ENCODE results near the gene PRAC2. TPM values are rescaled to one million over a fixed set of nuclear protein-coding genes. Genes with fewer than 3 reads are reported as not detected.

PRAC2 gene
- polyA plus RNA-seq, 1 of the 3 experiments (the other 2 are of a cell fraction), result not detected

DNA sequence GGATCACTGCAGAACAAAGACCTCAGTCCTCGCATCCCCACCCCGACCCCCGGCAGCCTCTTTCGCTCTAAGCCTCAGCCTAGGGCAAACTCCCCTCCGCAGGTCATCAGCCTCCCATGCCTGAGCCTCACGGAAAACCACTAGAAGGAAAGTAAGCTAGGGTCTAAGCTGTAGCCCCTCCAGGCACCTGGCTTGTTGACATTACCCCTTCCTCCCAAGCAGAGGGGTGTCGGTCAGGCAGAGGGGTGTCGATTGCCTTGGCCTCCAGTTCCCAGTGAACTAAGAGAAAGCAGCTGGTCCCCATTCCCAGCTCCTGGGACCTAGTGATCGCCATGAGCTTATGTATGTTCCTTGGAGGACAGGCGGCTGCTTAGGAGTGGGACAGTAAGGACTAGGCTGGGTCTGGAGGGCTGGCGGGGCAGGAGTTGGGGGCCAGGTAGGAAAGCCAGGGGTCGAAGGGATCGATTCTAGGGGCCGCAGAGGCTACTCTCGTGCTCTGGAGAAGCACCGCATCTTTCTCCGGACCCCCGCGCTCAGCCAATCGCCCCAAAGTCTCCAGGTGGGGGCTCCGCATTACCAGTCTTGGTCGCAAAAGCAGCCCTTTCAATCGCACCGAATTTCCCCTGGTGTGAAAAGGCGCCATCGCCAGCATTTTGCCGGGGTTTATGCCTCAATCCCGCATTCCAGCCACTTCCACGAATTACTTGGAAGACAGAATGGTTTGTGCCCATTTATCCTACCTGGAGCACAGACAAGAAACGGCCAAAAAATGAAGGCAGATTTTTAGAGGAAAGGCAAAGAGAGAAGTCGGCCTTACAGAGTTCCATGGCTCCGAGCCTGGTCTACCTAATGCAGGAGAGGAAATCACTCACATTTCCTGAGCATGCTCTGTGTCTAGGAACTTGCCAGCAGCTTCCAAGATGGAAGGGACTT, 26.9 kb downstream of the PRAC2 start:
- H3K9me2 ChIP-seq, result no peaks in the 10 kb centered on the region
- H3K27me3 ChIP-seq (ENCODE audit: insufficient read depth), result peaks cover 100% of the 10 kb centered on the region
- H3K79me2 ChIP-seq (ENCODE audit: insufficient read depth), result no peaks in the 10 kb centered on the region
- TF ChIP-seq RXRA (IDR thresholded peaks at IDR 0.05; ENCODE audit: borderline replicate concordance, low read depth) (no peak), EZH2phosphoT487 (IDR thresholded peaks at IDR 0.05; ENCODE audit: borderline replicate concordance, low read depth) (peak; percentile 97), TEAD4 (IDR thresholded peaks at IDR 0.05; ENCODE audit: borderline replicate concordance, insufficient read depth) (no peak)
- TF ChIP-seq, protein P1, sequence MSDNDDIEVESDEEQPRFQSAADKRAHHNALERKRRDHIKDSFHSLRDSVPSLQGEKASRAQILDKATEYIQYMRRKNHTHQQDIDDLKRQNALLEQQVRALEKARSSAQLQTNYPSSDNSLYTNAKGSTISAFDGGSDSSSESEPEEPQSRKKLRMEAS (IDR thresholded peaks at IDR 0.05; ENCODE audit: low read depth), result no peak
- 14% methylated on average over 32 of the region's 32 CpGs for WGBS (ENCODE audit: low lambda C conversion rate)
- H4K20me1 ChIP-seq (ENCODE audit: insufficient read depth), result no peaks in the 10 kb centered on the region
- no peak overlapping the region for H3K27ac ChIP-seq (ENCODE audit: low read depth in 2 of 2, low read length in 1 of 2)
- no peak overlapping the region for H2AFZ ChIP-seq (ENCODE audit: low read depth)
- ChIA-PET POLR2A (no interaction called here), CTCF (interaction anchor here (1.3 to 5.3 kb wide), 9 partner anchors 17 to 286 kb away, joined by 3 to 29 read pairs (median 6); no protein-coding TSS in a partner anchor)
- H3K9ac ChIP-seq, result no peak overlapping the region
- H3K4me1 ChIP-seq (ENCODE audit: control insufficient read depth in 1 of 2, insufficient read depth in 2 of 2, low read depth in 1 of 2, low read length in 1 of 2), result no peaks in the 10 kb centered on the region
- no peak overlapping the region for H3K4me2 ChIP-seq
- no peak for DNase-seq
- no peaks in the 10 kb centered on the region for H3F3A ChIP-seq (replicated peaks; ENCODE audit: insufficient read depth)
- H3K9me3 ChIP-seq, result no peaks in the 10 kb centered on the region; the same call in 1 of the 2 replicates
- H3K36me3 ChIP-seq (replicated peaks in 1 of 2; ENCODE audit: control insufficient read depth in 1 of 2, insufficient read depth in 2 of 2, low read length in 1 of 2), result no peaks in the 10 kb centered on the region
- H3K4me3 ChIP-seq (ENCODE audit: low read depth in 2 of 2, low read length in 1 of 2), result no peak overlapping the region

DNA sequence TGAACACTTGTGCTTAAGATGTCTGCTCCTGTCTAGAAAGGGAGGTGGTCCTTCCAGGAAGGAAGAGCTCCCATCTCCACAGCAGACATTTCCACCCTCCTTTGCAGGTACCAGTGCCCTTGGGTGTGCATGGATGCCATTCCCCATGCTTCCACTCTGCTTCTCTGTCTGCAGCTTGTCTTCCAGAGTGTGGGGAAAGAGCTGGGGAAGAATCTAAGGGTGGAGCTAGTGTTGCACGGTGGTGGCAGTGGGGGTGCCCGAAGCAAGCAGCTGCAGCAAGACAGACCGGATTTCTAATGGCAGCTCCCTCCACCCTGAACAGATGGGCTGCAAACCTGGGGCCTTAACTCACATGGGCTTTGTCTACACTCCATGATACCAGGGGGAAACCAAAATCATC, 28.2 kb downstream of the PRAC2 start:
- Histone ChIP-seq H3F3A (replicated peaks; ENCODE audit: insufficient read depth) (no peaks in the 10 kb centered on the region), H3K4me2 (no peak overlapping the region), H3K79me2 (ENCODE audit: insufficient read depth) (no peaks in the 10 kb centered on the region), H3K36me3 (replicated peaks in 1 of 2; ENCODE audit: control insufficient read depth in 1 of 2, insufficient read depth in 2 of 2, low read length in 1 of 2) (no peaks in the 10 kb centered on the region), H3K27ac (ENCODE audit: low read depth in 2 of 2, low read length in 1 of 2) (no peak overlapping the region), H3K9ac (no peak overlapping the region), H4K20me1 (ENCODE audit: insufficient read depth) (no peaks in the 10 kb centered on the region), H3K9me3 (no peaks in the 10 kb centered on the region; the same call in 1 of the 2 replicates), H2AFZ (ENCODE audit: low read depth) (no peak overlapping the region), H3K9me2 (no peaks in the 10 kb centered on the region), H3K4me3 (ENCODE audit: low read depth in 2 of 2, low read length in 1 of 2) (no peak overlapping the region), H3K27me3 (ENCODE audit: insufficient read depth) (peaks cover 100% of the 10 kb centered on the region), H3K4me1 (ENCODE audit: control insufficient read depth in 1 of 2, insufficient read depth in 2 of 2, low read depth in 1 of 2, low read length in 1 of 2) (no peaks in the 10 kb centered on the region)
- 13% methylated on average over 3 of the region's 3 CpGs for WGBS (ENCODE audit: low lambda C conversion rate)
- CTCF ChIA-PET, result interaction anchor here (0.6 to 5.3 kb wide), 8 partner anchors 27 to 443 kb away, joined by 3 to 29 read pairs (median 5); no protein-coding TSS in a partner anchor
- DNase-seq, result no peak
- POLR2A ChIA-PET, result no interaction called here
- TF ChIP-seq, protein P2, sequence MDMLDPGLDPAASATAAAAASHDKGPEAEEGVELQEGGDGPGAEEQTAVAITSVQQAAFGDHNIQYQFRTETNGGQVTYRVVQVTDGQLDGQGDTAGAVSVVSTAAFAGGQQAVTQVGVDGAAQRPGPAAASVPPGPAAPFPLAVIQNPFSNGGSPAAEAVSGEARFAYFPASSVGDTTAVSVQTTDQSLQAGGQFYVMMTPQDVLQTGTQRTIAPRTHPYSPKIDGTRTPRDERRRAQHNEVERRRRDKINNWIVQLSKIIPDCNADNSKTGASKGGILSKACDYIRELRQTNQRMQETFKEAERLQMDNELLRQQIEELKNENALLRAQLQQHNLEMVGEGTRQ (IDR thresholded peaks at IDR 0.05; ENCODE audit: borderline replicate concordance, low read depth, low read length), result no peak
- TF ChIP-seq, protein P3, sequence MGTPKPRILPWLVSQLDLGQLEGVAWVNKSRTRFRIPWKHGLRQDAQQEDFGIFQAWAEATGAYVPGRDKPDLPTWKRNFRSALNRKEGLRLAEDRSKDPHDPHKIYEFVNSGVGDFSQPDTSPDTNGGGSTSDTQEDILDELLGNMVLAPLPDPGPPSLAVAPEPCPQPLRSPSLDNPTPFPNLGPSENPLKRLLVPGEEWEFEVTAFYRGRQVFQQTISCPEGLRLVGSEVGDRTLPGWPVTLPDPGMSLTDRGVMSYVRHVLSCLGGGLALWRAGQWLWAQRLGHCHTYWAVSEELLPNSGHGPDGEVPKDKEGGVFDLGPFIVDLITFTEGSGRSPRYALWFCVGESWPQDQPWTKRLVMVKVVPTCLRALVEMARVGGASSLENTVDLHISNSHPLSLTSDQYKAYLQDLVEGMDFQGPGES (IDR thresholded peaks at IDR 0.05; ENCODE audit: low read depth, low read length), result no peak
- TF ChIP-seq, protein P4, sequence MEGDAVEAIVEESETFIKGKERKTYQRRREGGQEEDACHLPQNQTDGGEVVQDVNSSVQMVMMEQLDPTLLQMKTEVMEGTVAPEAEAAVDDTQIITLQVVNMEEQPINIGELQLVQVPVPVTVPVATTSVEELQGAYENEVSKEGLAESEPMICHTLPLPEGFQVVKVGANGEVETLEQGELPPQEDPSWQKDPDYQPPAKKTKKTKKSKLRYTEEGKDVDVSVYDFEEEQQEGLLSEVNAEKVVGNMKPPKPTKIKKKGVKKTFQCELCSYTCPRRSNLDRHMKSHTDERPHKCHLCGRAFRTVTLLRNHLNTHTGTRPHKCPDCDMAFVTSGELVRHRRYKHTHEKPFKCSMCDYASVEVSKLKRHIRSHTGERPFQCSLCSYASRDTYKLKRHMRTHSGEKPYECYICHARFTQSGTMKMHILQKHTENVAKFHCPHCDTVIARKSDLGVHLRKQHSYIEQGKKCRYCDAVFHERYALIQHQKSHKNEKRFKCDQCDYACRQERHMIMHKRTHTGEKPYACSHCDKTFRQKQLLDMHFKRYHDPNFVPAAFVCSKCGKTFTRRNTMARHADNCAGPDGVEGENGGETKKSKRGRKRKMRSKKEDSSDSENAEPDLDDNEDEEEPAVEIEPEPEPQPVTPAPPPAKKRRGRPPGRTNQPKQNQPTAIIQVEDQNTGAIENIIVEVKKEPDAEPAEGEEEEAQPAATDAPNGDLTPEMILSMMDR (IDR thresholded peaks at IDR 0.05), result no peak
- no peak for TF ChIP-seq SMC3 (IDR thresholded peaks at IDR 0.05; ENCODE audit: low read depth, low read length)
